CD4-positive, alpha-beta T cell treated with Interleukin-17A for 4 hours (primary cell): ENCODE results near the gene ANO8.
A peak's percentile ranks its signal among the peaks of the same experiment; 100 is the strongest.
"Not testable (repeated sequence)": the region's sequence is repeated elsewhere in the genome, so short reads cannot be mapped to it uniquely, and the experiment has no call there.

ENCODE experiments used
- DNase-seq: peaks from one replicate; pipeline ENCODE4 v3.0.0-alpha.2; 2020; ENCODE audit warnings: mixed read lengths

Gene ANO8

DNA sequence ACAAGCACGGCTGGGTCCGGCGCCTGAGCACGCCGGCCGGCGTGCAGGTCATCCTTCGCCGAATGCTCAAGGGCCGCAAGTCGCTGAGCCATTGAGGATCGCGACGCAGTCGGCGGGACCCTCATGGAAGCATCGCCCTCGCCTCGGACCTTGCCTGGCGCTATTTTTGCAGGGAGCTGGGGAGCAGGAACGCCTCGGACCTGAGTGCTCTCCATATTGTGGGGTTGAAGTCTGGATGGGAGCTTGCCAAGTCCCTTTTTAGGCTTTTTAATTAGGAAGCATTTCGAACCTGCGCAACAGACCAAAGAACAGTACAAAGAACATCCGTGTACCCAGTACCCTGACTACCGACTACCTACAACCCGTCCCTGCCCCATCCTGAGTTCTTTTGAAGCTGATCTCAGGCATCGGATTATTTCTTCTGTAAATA lies 28.4 kb downstream of the ANO8 start:
- no peak for DNase-seq

DNA sequence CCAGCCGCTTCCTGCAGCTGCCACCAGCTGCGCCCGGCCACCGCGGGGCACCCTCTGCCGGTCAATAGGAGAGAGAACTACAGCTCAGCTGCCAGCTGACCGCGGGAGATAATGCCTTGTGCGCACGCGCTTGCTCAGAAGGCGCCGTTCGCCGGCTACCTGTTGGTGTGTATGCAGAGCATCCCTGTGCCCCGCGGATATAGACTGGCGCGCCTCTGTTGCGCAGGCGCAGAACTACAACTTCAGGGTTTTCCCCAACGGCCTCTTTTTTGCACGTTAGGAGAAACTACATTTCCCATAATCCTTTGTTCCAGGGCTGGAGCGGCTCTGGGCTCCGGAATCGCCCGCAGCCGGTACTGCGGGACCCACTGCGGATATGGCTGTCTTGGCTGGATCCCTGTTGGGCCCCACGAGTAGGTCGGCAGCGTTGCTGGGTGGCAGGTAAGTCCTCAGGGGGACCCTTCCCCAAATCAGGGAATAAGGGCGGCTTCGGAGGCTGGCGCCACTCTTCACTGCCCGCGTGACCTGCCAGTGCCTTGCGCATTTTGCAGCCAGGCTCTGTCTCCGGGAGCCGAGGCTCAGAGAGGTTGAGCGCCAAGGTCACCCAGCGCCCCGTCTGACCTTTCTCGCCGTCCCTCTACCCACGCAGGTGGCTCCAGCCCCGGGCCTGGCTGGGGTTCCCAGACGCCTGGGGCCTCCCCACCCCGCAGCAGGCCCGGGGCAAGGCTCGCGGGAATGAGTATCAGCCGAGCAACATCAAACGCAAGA lies 29.0 kb downstream of the ANO8 start, which contains the start of gene MRPL34:
MRPL34 (plus strand) TSS at position 356 of the 768 bp plus-strand sequence; CDS start at position 377, 21 bp downstream.
- DNase-seq = peak; percentile 96

DNA sequence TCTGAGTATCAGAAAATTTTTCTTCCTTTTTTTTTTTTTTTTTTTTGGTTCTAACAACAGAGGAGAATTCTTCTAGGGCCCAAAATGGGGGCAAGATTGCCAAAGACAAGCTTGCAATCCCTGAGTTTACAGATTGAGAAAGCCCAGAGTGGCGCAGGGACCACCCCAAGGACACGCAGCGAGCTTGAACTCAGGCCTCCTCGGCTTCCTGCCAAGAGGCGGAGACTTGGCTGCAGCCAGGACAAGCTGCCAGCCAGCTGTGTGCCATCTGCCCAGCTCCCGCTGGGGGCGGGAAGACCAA lies 29.5 kb downstream of the ANO8 start:
- no peak for DNase-seq

DNA sequence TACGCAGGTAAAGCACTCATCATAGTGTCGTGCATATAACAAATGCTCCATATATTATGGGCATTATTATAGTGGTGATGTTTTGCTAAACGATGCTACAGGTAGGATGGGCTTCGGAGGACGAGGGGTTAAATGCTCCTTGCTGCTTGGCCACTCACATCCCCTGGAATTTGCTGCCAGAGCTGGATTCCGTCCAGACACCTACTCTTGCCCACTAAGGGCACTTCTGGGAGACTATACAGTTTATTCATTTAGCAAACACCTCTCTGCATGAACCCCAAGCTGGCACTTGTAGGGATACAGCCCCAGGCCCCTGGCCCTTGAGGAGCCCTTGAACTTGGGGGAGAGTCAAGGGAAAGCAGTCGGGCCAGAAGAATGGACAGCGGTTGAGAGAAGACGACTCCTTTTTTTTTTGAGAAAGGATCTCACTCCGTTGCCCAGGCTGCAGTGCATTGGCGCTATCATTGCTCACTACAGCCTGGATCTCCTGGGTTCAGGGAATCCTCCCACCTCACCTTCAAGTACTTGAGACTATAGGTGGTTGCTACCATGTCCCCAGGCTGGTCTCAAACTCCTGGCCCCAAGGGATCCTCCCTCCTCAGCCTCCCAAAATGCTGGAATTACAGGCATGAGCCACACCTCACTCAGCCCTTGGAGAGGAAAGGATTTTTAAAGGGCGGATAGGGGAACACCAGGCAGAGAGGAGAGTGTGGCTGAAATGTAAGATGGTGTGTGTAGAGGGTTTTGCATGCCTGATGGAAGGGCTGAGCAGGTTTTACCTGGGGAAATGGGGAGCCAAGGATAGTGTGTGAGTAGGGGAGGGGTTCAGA lies 30.1 kb downstream of the ANO8 start:
- DNase-seq = no peak

DNA sequence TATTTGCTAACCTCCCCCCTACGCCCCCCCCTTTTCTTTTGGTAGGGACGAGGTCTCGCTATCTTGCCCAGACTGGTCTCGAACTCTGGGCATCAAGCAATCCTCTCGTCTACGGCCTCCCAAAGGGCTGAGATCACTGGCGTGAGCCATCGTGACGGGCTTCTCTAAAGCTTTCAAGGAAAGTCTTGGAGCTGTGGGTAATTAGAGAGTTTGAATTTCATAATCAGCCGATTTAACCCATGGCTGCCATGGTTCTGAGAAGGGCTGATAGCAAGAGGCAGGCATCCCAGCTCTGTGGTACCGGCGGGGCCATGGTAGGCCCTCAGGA lies 30.8 kb downstream of the ANO8 start:
- DNase-seq = no peak

DNA sequence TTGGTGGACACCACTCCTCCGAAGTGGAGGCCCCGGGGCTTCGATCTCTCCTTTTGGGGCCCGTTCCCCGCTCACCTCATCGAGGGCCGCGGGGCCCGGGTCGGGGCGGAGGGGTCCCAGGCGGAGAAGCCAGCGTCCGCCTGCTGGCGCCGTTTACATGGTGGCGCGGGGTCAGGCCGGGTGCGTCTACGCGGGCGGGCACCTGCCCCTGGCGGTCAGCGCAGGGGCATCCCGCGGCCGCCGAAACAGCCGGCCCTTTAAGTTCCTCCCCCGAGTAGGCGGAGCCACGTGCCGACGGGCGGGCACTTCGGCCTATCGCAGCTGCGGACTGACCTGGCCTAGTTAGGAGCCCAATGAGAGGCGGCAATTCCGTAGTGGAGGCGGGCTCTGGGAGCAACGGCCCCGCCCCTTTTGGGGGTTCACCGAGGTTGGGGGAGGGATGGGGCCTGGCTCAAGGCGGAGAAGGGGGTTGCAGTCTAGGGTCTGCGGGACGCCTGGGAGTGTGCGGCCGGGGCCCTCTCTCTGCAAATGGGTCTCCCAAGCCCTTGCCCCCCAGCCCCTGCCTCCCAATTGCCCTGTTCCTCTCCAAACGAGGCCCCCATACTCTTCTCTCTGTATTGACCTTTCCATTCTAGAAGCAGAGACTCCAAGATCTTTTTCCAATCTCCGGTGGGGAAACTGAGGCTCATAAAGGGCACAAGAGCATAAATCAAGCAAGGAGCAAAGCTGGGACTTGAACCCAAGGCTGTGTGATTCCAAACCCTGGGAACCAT lies 31.3 kb downstream of the ANO8 start, which contains the start of gene ABHD8:
ABHD8 (minus strand) TSS at position 259 of the 773 bp plus-strand sequence. CDS start 1,809 bp downstream, outside the sequence.
- peak; percentile 95 for DNase-seq

DNA sequence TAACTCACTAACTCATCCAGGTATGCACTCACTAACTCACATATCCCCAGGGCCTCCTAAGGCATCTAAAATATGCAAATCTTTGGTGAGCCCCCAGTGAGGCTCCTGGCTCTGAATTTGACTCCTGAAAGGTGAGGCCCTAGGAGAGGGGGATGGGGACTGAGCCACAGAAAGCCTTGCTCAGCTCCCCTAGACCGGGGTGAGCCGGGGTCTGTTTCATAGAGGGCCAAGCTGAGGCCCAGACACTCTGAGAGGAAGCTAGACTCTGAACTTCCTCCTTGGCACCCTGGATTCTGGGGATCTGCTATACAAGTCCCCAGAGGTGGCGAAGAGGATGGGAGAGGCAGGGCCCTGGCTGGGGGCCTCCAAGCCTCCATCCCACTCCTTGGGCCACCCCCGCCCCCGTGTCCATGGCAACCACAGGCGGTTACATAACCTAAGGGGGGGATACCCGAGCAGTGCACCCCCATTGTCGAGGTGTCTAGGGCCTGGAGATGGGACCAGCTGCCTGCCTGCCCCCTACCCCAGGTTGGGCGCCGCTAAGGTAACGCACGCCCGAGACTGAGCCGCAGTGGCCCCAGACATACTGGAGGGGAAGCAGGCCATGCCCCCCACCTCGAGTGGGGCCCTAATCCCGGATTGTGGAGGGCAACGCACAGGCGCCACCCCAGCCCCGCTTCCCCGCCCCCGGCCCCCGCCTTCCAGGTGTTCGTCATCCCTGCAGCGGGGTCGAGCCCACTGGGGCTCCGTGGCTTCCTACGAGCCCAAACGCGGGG lies 32.1 kb downstream of the ANO8 start:
- DNase-seq = peak; percentile 59

DNA sequence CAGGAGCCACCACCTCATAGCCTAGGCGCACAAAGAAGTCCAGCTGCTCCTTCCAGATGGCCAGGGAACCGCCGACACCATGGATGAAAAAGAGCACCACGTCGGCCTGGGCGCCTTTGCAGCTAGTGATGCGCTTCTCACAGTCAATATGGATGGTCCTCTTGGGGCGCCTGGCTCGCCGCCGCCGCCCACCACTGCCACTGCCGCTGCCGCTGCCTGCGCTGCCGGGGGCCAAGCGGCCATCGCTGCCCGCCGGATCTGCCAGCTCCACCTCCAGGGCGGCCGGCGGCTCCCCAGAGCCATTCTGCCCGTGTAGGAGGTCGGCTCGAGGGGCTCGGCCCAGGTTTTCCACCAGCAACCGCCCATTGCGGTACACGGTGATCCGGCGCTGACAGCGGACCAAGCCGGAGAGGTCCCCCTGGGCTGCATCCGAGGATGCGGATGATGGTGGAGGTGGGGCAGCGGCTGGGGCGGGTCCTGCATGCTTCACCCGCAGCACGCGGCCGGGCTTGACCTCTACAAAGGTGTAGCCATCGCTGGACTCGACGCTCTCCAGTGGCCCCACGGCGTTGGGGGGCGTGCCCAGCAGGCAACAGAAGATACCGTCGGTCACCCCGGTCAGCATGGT lies 33.5 kb downstream of the ANO8 start:
- DNase-seq = no peak

DNA sequence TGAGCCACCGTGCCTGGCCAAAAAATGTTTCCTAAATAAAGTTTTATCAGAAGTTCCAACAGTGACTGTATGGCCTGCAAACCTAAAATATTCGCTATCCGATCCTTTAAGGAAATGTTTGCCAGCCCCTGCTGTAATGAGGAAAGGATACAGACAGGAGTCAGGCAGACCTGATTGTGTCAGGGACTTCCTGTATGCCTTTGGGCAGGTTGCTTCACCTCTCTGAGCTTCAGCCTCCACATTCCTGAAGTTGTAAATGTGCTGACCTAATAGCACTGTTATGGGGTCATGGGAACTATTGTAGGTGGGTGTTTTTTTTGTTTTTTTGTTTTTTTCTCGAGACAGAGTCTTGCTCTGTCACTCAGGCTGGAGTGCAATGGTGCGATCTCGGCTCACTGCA lies 37.7 kb downstream of the ANO8 start:
- DNase-seq = no peak

DNA sequence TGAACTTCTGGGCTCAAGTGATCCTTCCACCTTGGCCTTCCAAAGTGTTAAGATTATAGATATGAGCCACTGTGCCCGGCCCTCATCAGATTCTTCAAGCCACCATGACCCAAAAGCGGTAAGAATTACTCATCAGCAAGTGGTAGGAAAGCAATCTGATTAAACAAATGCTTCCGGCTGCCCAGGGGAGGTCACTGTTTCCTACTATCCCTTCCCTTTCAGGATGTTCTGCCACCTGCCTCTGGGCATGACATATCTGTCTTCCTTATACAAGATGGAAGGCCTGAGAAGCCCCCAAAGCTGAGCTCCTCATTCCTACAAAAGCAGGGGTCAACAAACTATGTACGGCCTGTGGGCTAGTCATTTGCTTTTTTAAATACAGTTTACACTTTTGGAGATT lies 38.4 kb downstream of the ANO8 start:
- no peak for DNase-seq

DNA sequence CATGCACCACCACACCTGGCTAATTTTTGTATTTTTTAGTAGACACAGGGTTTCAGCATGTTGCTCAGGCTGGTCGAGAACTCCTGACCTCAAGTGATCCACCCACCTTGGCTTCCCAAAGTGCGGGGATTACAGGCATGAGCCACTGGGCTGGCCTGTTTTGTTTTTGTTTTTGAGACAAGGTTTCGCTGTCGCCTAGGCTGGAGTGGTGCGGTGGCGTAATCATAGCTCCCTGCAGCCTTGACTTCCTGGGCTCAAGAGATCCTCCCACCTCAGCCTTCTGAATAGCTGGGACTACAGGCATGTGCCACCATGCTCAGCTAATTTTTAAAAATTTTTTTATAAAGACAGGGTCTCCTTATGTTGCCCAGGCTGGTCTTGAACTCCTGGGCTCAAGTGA lies 39.1 kb downstream of the ANO8 start:
- not testable (repeated sequence) for DNase-seq

DNA sequence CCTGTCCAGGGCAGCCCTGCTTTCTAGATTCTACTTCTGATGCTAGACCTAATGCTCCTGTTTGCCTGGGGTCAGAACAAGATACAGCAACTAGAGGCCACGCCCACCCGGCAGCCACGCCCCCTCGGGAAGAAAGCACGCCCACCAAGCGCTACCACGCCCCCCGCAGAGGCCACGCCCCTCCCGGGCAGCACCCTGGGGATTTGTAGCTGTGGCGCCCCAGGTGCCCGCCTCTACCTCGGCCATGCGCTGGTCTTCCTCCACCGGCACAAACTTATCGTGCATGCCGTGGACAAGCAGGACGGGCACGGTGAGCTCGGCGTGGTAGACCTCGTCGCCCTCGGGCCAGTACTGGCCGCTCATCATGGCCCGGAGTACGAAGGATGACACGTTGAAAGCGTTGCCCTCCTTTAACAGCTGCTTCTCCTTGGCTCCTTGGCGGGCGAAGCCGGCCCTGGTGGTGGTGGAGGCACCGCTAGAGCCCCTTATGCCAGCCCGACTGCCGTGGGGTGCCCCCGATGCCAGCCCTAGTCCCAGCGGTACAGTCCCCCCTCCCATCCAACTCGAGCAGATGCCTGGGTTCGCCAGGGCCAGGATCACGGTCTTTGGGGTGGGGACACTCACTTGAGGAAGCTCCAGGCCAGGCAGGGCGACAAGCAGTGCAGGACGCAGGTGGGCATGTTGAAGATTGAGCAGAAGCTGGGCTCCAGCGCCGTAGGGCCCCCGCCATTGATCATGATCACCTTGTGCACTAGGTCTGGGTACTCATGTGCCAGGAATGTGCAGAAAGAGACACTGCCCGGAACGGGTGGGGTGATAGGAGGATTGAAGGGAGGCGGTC lies 40.4 kb downstream of the ANO8 start:
- DNase-seq = peak; percentile 51

DNA sequence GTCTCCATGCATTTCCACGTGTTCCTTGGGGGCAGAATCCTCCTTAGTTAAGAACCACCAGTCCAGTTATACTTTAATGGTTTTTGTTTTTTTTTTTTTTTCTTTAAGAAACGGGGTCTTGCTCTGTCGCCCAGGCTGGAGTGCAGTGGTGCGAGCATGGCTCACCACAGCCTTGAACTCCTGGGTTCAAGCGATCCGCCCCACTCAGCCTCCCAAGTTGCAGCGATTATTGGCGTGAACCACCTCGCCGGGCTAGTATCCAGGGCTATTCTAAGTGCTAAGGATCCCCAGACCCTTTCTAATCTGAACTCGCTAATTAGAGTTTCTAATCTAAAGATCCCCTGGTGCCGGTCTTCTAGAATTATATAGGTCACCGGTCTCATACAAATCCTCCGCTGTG lies 41.0 kb downstream of the ANO8 start:
- no peak for DNase-seq

DNA sequence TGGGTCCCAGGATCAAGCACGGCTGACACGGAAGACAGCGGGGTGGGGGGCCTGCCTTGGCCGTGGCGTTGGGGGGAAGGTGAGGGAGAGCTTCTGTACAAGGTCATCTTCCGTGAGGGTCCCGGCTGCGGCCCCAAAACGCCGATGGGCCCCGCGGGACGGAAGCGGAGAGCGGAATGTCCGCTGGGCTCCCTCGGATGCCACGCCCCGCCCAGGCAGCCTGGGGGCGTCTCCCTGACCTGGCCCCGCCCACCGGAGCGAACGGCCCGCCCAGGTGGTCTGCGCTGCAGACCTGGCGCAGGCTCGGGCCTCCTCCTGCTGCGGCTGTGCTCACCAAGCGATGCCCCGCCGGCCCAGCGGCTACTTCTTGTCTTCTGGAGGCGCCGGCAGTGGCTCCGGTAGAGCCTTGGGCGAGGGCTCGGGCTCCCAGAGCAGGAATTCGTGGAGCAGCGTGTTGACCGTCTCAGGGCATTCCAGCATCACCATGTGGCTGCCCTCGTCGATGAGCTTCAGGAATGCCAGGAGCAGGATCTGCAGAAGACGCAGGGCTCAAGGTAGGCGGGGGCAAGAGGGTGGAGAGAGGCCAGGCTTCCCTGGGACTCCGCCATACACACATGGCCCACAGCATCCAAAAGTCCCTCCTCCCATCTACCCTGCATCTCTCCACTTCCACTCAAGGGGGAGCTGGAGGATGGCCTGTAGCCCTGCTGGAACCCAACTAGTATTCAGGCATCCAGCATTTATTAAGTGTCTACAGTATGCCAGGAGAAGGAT lies 42.2 kb downstream of the ANO8 start:
- peak; percentile 81 for DNase-seq

DNA sequence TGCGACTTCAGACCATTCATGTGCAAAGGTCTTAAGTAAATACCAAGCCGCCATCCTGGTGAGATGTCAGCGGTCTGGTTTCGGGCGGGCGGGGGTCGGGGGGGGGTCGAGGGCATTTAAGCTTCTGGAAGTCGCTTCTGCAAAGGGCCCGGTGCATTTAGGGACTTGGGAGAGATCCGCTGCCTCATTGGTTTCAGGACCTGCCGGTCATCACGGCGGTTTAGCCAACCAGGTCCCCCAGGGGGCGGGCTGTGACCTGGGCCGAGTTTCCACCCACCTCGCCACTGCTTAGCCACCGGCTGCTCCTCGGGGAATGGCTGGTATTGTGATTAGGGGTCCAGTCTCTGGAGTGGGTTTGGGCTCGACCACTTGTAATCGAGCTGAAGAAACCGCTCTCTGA lies 45.2 kb downstream of the ANO8 start:
- peak; percentile 44 for DNase-seq

DNA sequence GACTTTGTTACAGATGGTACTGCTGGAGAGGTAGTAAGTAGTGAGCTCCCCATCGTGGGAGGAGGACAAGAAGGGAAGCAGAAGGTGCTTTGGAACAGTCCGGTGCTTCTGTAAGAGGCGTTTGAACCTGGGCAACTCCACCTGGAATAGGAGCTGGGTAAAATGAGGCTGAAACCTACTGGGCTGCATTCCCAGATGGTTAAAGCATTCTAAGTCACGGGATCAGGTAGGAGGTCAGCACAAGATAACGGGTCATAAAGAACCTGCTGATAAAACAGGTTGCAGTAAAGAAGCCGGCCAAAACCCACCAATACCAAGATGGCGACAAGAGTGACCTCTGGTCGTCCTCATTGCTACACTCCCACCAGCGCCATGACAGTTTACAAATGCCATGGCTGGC lies 47.9 kb downstream of the ANO8 start:
- no peak for DNase-seq

DNA sequence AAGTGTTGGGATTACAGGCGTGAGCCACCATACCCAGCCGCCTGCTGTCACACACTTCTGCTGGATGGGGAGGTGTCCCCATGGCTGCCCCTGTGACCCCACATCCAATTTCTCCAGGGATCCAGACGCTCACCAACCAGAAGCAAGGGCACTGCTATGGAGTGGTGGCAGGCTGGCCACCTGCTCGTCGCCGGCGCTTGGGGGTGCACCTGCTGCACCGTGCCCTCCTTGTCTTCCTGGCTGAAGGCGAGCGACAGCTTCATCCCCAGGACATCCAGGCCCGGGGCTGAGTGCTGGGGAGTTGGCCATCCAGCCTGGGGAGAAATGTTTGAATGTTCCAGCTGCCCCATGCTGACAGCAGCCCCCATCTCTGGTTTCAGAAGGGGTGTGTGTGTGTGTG lies 48.4 kb downstream of the ANO8 start:
- DNase-seq = no peak

DNA sequence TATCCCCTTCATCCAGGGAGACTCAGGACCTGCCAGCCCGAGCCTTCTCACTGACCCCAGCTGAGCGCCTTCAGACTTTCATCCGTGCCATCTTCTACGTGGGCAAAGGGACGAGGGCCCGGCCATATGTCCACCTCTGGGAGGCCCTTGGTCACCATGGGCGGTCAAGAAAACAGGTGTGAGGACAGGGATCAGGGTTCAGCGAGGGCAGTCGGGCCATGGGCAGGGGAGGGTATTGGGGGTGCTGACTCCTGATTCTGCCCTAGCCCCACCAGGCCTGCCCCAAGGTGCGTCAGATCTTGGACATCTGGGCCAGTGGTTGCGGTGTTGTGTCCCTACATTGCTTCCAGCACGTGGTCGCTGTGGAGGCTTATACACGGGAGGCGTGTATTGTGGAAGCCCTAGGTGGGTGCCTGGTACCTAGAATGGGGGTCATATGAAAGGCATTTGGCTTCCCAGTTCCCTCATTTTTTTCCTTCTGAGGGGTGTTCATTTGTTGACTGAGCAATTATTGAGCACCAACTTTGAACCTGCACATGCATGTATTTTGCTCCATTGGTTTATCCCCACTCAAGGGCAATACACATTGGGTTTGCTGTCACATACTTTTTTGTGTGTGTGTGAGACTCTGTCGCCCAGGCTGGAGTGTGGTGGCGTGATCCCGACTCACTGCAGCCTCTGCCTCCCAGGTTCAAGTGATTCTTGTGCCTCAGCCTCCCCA lies 49.1 kb downstream of the ANO8 start:
- no peak for DNase-seq

DNA sequence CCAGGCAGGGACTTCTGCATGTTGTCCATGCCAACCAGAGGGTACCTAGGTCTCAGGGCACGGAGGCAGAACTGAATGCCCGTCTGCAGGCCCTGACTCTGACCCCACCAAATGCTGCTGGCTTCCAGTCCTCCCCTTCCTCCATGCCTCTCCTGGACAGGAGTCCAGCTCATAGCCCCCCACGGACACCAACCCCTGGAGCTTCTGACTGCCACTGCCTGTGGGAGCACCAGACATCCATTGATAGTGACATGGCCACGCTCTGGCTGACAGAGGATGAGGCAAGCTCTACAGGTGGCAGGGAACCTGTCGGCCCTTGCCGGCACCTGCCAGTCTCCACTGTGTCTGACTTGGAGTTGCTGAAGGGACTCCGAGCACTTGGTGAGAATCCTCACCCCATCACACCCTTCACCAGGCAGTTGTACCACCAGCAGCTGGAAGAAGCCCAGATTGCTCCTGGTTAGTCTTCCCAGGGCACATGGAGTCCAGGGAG lies 51.1 kb downstream of the ANO8 start:
- DNase-seq = no peak
